NOMO-1 treated with DMSO at 0.1 percent for 48 hours (cell line): ENCODE results near the gene INO80C.
A peak's percentile ranks its signal among the peaks of the same experiment; 100 is the strongest.
"Not testable (repeated sequence)": the region's sequence is repeated elsewhere in the genome, so short reads cannot be mapped to it uniquely, and the experiment has no call there.

Experiments
- DNase-seq: peaks from one replicate; lab custom pipeline; 2025; ENCODE audit not compliant: unreplicated experiment; lab: John Stamatoyannopoulos, UW

INO80C gene

DNA sequence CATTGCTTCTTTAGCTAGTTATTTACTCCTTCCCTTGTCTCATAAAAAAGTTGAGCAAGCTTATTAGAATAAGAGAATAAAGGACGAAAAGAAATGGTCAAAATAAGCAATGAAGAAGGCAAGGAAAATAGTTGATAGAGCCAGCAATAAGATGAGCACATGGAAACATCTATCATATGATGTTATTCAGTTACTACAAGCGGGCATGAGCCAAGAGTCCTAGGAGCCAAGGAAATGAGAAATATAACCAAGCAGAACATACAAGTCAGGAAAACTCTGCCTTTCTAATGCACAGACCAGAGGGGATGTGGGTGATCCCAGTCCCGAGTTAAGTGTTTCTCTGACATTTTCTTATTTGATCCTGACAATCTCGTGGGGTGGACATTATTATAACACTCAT lies 33.9 kb downstream of the INO80C start:
- no peak for DNase-seq

DNA sequence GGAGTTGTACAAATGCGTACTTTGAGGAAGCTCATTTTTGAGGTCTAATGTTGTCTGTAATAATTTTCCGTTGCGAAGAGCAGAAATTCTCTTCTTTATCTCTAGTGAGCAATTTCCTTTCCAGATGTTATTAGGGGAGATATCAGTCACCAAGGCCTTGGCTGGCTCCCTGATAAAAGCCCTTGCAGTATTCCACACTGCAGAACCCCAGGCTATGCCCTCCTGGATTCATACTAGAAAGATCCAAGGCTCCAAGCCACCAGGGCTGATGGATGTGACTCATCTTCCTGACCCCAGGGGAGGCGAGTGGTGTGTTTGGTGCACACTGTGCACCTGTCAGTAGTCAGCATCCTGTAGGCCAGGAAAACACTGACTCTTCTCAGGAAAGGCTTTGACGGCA lies 34.7 kb downstream of the INO80C start:
- no peak for DNase-seq

DNA sequence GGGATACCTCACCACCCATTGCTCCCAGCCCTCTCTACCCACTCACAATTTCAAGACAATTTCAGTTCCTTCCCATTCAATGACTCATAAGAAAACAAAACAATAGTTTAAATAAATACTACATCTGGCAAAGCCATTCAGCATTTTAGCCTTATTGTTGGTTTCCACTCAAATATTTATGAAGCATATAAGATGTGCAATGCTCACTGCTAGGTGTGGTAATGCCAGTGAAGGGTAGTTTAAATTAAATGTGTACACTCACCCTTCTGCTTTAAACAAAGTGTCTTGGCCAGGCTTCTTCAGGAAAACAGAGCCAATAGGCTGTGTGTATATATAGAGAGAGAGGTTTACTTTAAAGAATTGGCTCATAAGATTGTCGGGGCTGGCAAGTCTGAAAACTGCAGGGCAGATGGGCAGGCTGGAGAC lies 37.0 kb downstream of the INO80C start:
- DNase-seq: no peak

DNA sequence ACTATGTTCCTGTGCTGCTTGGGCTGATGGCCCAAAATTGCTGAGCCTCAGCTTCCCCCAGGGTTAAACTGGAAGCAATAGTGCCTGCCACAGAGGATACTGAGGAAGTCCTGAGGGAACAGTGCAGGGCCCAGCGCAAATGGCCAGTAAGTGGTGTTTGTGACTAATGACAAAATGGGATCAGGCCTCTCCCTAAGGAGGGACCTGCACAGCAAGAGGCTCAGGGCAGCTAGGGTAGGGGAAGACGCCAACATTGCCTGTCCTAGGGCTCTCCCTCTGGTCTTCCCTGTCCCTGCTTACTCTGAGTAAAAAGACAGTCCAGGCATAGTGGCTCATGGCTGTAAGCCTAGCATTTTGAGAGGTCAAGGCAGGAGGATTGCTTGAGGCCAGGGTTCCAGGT lies 37.8 kb downstream of the INO80C start:
- DNase-seq: no peak

DNA sequence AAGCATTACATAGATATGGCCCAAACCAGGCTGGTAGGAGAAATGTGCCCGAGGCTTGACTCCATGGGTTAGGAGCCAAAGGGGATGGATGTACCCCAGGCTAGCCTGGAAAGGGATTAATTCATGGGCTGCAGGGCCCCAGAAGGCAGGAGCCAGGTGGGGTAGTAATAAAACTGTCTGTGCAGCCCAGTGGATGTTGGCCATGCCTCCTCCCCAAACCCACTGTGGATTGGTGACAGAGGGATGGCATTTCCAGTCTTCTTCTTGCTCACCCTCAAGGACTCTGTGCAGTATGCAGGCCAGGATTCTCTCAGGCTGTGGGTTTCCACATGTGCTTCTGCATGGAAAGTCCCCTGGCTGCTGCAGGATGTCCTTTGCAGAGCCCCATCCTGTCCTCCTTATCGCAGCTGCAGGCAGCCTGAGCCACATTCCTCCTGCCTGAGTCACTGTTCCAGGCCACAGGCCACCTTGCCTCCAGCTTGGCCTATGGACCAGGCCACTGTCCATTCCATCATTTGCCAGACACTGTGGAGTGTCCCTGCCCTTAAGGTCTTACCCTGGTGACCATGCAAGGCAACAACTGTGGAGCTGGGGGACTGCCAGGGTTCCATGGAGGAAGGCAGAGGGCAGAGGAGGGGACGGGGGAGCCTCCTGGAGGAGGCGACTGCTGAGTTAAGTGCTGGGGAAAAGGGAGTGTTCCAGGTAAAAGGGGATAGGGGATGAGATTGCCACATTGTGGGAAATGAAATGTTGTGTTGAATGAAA lies 38.9 kb downstream of the INO80C start:
- no peak for DNase-seq

DNA sequence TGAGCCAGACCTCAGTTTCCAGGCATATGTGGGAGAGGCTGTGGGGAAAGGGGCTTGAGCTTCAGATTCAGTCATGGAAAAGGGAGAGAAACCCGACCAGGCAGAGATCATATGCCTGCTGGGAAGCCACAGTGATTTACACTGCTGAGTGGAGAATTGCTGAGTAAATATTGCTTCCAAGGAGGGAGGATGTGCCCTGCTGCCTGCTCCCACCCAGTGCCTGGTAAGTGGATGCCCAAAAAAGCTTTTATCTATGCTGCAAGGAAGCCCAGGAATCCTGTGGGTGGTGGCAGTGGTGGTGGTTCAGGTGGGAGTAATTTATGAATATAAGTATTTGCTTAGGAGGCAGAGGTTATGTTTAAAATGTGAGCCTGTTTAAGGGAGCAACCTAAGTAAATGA lies 39.5 kb downstream of the INO80C start:
- no peak for DNase-seq

DNA sequence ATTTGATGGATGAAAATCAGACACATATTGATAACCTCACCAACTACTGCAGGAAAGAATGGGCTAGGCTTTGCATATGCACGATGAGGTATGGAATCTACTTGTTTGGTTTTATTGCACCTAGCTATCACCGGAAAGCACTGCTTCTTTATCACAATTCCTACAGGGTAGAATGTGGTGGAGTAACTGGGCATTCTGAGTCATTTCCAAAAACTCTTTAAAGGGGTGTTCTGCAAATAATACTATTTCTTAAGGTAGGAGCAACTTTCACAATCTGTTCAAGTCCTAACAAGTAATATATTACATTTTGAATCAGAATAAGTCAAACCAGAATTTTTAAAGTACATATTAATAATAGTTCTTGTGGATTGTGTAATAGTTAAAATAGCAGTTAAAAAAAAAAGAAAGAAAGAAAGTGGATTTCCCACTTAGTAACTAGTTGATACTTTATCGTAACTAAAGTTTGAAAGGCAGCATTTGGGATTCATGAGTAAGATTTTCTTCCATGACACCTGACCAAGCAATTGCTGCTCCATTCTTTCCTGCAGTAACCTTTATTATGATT lies 40.5 kb downstream of the INO80C start:
- DNase-seq: no peak

DNA sequence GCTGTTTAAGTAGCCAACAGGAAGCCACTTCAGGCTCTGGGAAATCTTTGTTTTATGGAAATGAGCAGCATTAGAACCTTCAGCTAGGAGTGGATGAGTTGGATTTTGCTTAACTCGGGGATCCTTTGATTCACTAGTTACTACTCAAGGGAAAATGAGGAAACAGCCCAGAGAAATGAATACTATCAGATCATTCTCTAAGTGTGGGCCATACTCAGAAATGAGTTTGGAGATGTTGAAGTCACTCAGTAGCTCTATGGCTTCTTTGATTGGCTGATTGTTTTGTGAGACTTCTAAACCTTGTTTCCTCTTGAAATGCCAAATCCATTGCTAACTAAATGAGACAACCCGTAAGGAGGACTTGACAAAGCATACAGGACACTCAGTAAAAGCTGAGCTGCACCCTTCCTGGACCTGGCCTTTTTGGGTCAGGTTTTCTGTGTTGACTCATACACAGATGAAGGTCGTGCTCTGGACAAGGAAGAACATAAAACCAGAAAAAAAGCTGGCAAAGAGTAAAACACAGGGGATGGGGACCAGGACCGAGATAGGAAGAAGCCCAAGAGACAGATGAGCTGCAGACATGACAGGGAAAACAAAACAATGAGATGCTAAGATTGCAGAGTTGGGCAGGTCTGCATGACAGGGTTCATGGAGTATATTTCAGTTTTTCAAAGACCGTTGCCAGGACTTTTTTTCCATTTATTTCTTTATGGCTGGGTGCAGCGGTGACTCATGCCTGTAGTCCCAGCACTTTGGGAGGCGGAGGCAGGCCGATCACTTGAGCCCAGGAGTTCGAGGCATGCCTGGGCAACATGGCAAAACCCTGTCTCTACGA lies 41.6 kb downstream of the INO80C start:
- no peak for DNase-seq

DNA sequence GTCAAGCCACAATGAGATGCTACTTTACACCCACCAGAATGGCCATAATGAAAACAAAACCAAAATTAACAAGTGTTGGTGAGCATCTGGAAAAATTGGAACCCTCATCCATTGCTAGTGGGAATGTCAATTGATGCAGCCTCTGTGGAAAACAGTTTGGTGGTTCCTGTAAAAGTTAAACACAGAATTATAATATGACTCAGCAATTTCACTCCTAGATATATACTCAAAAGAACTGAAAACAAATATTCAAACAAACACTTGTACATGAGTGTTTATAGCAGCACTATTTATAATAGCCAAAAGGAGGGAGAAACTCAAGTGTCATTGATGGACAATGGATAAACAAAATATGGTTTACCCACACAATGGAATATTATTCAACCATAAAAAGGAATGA lies 43.0 kb downstream of the INO80C start:
- no peak for DNase-seq

DNA sequence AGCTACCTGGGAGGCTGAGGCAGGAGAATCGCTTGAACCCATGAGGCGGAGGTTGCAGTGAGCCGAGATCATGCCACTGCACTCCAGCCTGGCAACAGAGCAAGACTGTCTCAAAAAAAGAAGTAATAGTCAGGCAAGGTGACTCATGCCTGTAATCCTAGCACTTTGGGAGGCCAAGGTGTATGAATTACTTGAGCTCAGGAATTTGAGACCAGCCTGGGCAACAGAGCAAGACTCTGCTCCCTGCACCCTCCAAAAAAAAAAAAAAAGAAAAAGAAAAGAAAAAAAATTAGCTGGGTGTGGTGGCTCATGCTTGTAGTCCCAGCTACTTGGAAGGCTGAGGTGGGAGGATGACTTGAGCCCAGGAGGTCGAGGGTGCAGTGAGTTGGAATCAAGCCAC lies 44.7 kb downstream of the INO80C start:
- not testable (repeated sequence) for DNase-seq

DNA sequence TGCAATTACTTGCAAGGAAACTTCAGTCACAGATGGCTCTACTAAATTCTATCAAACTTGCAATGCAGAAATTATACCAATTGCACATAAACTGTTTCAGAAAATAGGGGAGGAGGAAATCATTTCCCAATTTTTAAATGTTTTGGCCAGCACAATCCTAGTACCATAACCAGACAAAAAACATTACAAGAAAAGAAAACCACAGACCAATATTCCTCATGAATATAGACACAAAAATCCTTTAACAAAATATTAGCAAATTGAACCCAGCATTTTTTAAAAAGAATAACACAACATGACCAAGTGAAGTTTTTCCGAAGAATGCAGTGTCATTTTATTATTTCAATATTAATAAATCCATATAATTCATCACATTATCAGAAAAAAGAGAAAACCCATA lies 45.8 kb downstream of the INO80C start:
- DNase-seq: no peak

DNA sequence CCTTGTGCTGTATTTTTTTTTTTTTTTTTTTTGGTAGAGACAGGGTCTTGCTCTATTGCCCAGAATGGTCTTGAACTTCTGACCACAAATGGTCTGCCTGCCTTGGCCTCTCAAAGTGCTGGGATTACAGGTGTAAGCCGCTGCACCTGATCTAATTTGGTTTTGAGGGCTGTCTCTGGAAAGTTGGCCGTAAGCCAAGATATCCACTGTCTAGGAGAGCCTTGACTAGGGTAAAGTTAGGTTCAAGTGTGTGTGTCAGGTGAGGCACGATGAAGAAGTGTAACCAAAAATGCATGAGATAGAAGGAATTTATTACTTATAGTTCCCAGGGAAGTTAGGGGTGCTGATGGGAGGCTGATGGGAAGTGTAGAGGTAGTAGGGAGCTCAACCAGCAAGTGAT lies 46.7 kb downstream of the INO80C start:
- DNase-seq: no peak

DNA sequence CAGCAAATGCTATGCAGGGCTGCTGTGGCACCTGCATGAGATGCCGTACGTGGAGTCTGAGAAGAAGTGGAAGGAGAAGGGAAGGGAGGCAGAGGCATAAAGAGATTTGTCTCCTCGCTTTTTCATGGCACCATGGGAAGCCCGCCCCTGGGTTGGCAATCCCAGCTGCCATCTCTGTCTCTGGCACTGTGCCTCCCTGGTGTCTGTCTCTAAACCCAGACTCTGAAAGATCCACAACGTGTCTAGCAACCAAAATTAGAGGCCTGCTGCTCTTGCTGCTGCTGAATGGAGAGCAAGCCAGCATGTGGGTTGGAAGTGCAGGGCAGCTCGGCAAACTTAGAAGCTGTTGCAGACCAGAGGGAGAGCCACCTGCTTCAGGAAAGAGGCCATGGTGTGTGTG lies 53.1 kb downstream of the INO80C start:
- DNase-seq: no peak

DNA sequence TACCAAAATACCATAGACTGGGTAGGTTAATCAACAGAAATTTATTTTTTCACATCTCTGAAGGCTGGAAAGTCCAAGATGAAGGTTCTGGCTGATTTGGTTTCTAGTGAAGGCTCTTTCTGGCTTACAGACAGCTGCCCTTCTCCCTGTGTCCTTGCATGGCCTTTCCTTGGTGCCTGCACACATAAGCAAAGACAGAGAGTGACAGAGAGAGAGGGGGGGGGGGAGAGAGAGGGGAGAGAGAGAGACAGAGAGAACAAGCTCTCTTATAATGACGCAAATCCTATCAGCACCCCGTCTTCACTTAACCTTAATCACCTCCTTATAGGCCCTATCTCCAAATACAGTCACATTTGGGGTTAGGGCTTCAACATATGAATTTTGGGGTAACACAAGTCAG lies 53.9 kb downstream of the INO80C start:
- no peak for DNase-seq

DNA sequence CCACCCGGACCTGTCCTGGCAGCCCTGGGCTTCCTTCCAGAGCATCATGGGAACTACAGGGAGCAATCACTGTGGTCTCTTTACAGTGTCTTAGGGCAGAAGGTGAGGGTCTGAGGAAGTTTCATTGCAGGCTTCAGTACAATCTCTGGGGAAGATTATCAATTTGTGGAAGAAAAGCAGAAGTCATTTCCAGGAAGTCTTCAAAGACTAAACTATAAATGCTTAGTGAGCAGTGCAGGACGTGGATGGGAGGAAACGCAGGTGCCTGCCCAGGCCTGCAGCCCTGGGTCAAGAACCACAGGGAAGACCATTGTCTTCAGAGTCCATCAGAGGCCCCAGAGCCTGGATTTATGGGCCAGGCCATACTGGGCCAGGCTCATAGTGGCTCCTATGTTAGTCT lies 54.3 kb downstream of the INO80C start:
- DNase-seq: peak; percentile 49

DNA sequence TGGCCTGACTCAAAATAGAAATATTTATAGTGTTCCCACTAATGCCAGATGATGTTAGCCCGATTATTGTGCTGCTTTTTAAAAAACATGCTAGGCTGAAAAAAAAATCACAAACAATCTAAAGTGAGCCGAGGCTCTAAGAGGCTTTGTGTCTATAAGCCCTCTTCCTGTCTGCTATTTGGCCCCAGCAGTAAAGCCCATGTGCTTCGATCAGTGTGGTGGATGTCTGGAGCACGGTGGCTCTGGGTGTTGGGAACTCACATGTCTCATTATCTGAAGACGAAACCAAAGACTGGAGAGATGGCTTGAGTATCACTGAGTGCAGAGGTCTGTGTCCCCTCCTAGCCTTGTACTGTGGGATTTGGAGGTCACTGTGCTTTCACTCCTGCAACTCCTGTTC lies 55.1 kb downstream of the INO80C start:
- no peak for DNase-seq

DNA sequence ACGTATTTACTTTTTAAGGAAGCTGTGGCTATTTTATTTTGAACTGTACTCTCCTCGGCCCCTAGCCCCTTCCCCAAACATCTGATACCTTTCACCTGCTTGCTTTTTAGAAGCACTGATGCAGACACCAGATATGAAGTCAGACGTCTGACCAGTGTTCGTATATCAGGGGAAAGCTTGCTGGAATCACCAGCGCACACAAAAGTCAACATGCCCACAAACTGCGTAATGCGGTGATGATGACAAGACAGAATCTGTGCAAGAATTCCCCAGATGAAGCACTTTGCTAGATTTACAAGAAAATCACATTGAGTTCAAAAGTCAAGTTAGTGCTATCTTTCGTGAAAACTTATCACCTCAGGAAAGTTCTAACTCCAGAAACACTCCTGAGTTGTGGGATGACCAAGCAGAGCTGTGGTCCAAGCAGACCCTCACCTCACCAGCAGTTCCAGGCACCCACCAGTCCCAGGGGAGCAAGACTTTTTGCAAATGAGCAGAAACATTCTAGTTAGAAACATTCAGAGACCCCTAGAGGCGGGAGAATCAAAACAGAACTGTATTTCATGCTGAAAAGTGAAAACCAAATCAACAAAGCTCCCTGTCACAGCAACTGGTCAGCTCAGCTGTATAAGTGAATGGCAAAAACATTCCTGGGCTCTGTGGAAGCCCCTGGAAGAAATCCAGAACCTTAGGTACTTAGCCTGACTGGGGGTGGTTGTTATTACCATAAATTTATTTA lies 55.7 kb downstream of the INO80C start:
- no peak for DNase-seq

DNA sequence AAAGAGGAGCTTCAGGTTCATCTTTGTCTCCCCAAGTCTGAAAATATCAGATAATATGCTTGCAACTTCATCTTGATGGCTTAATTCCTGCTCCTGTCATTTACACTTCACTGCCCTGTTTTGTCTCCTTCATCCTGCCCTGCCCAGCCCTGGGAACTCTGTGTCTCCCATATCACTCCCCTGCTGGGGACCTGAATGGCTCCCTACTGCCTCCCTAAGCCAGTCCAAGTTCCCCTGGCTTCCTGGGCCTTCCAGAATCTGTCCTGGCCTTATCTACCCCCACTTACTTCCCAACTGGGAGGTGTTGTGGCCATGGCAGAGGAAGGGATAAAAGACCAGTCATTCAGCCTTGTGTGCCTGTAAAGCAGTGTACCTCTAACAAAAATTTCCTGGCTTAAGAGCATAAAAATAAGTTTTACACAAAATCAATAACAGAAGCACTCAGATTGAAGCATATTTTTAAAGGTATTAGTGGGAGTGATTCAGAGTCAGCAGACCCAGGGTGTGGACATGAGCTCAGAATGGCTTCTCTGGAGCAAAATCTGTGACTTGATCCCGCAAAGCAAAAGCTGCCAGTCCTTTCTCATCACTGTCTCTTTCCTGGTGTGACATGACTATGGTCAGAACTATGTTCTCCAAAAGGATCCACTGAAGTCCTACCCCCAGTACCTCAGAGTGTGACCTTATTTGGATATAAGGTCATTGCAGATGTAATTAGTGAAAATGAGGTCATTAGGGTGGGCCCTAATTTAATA lies 59.1 kb downstream of the INO80C start:
- DNase-seq: no peak

DNA sequence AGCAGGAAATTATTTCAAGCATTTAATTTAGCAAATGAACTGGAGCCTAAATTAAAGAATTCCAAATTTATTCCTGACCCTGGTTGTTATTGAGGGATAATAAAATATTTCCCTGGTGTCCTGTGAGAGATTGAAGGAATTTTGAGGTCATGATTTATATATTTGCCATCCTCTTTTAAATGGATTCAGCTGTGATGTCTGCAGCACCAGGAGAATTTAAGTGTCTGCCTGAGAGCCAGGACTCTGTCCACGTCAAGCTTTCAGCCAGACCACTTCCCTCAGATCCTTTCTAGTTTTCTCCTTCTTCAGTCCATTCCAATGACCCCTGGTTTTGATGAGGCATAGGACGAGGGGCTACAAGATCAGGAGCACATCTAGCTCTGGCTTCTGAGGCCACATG lies 59.9 kb downstream of the INO80C start:
- DNase-seq: no peak

DNA sequence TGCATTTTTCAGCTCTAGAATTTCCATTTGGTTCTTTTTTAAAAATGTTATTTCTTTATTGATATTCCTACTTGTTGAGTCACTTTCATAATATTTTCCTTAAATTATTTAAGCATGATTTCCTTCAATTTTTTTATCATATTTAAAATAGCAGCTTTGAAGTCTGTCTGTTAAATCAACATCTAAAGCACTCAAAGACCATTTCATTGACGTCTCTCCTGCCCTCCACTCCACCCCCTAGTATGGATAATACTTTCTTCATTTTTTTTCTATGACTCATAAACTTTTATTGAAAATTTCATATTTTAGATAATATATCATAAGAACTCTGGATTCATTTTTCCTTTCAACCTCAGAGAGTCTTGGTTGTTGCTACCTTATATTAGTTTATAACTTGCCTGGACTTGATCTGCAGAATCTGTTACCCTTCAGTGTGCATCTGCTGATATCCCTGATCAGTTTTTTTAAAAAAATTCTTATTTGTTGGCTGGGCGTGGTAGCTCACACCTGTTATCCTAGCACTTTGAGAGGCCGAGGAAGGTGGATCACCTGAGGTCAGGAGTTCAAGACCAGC lies 61.6 kb downstream of the INO80C start:
- no peak for DNase-seq
